Cardiac fibroblast (primary cell): ENCODE data around the gene MYPN.
"Not testable (repeated sequence)": the region's sequence is repeated elsewhere in the genome, so short reads cannot be mapped to it uniquely, and the experiment has no call there.

Source experiments
- DNase-seq, 2 donors: peaks; one replicate each; pipeline versions ENCODE4 v3.0.0 to v3.0.0-alpha.2; 2010; ENCODE audit warnings: low read depth in 2 of 2
- H3K4me3 ChIP-seq, 2 donors: replicated peaks in 1 of 2; 1 replicate in 1 of 2; 2 replicates in 1 of 2; pipeline ENCODE4 v1.5.1; 2011; ENCODE audit warnings: low read depth in 2 of 2, low read length in 2 of 2, mild to moderate bottlenecking in 2 of 2, moderate library complexity in 1 of 2
- CTCF ChIP-seq: IDR thresholded peaks from one replicate; pipeline ENCODE4 v1.5.1; 2011; ENCODE audit warnings: low read depth, mild to moderate bottlenecking, low read length, inconsistent platforms

Gene MYPN

DNA sequence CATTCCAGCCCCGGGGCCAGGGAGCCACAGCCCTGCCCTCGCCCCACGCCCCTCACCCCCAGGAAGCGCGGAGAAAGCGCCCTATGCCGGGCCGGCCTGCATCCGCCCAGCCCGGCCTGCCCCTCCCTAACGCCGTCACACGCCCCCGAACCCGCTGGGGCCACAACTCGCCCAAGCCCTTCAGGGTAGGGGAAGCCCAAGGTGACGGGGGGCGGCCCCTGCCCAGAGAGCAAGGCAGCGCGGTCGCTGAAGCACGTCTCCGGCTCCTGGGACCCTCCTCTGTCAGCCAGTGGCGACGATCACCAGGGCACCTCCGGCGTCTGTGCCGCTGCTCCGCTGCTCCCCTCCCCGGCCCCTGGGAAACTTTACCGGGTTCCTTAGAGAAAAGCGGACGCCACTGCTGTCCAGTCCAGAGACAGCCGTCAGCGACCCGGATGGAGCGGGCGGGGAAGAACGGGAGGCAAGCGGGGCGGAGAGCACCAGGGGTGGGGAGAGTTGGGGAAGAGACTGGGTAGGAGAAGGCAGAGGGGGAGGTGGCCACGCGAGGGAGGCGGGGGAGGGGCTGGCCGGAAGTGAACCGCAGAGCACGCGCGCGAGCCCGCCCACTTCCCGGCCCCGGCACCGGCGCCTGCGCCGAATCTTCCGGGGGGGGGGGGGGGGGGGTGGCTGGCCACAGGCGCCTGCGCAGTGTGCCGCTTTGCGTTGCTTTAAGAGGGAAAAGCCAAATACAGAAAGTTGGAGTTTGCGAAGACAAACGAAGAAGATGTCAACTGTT, 34.3 kb upstream of the MYPN start, which contains the start of gene HERC4:
HERC4 (minus strand) TSS at position 509 of the 775 bp plus-strand sequence. CDS start 2,175 bp downstream, outside the sequence.
- peak within 1 kb of the TSS; percentile 97 to 99 for H3K4me3 ChIP-seq
- peak; percentile 94 to 97 for DNase-seq
- no peak for TF ChIP-seq CTCF

- TF ChIP-seq CTCF: no peak
- DNase-seq: no peak
- H3K4me3 ChIP-seq: peak overlapping the region; percentile 19 to 31
Measured at GRCh38 chr10:68075550-68076004, 33.7 kb upstream of the MYPN start.

DNA sequence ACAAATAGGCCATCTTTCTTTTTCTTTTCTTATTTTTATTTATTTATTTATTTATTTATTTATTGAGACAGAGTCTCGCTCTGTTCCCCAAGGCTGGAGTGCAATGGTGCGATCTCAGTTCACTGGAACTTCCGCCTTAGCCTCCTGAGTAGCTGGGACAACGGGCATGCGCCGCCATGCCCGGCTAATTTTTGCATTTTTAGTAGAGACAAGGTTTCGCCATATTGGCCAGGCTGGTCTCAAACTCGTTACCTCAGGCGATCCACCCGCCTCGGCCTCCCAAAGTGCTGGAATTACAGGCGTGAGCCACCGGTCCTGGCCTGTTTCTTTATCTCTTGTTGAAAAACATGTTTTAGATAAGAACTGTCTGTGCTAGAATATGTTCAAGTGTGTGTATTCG, 33.2 kb upstream of the MYPN start:
- H3K4me3 ChIP-seq, DNase-seq: not testable (repeated sequence)

- no peak overlapping the region for H3K4me3 ChIP-seq
- no peak for DNase-seq
- TF ChIP-seq CTCF: no peak
Measured at GRCh38 chr10:68077026-68077425, 32.3 kb upstream of the MYPN start.

DNA sequence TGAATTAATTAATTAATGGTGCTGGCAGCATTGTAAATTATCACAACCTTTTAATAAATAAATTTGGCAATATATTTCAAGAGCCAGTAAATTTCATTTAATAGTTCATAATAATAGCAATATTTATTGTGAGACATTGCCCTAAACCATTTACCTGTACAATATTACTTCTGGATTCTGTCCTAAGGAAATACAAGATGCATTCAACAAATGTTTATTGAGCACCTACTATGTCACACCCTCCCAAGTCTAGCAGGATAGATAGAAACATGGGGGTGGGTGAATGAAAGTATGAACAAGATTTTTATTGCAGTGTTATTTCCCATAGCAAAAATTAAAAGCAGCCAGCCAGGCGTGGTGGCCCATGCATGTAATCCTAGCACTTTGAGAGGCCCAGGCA, 29.9 kb upstream of the MYPN start:
- TF ChIP-seq CTCF: no peak
- no peak for DNase-seq
- H3K4me3 ChIP-seq: no peak overlapping the region

- DNase-seq: no peak
- no peak for TF ChIP-seq CTCF
- no peak overlapping the region for H3K4me3 ChIP-seq
Measured at GRCh38 chr10:68080853-68081431, 28.3 kb upstream of the MYPN start.

- no peak overlapping the region for H3K4me3 ChIP-seq
- TF ChIP-seq CTCF: no peak
- DNase-seq: no peak
Measured at GRCh38 chr10:68081916-68082315, 27.4 kb upstream of the MYPN start.
